HS-5 (cell line): ENCODE measurements around the gene ECSIT.
A peak's percentile ranks its signal among the peaks of the same experiment; 100 is the strongest.
"Not testable (repeated sequence)": the region's sequence is repeated elsewhere in the genome, so short reads cannot be mapped to it uniquely, and the experiment has no call there.

ENCODE experiments used
- DNase-seq: peaks from one replicate; pipeline ENCODE4 v3.0.0-alpha.2; 2012; ENCODE audit warnings: low read depth

Gene ECSIT

GRCh38 chr19:11528551-11529341 is at the start of gene ECSIT:
ECSIT (minus strand) TSS chr19:11529134; CDS start chr19:11519170, 9,964 bp downstream.
- peak; percentile 99 for DNase-seq

GRCh38 chr19:11577451-11578257 is 48.7 kb upstream of the ECSIT start, which contains the start of gene ACP5:
ACP5 (minus strand) TSS chr19:11577645; CDS start chr19:11577317, 328 bp downstream.
- DNase-seq = no peak

GRCh38 chr19:11576227-11576626 is 47.3 kb upstream of the ECSIT start:
- no peak for DNase-seq

GRCh38 chr19:11574689-11575088 is 45.8 kb upstream of the ECSIT start:
- DNase-seq = no peak

- DNase-seq = not testable (repeated sequence)
These were observed 44.8 kb upstream of the ECSIT start for GRCh38 chr19:11573763-11574162.

- not testable (repeated sequence) for DNase-seq
These were observed 44.4 kb upstream of the ECSIT start for GRCh38 chr19:11573354-11573753.

DNA sequence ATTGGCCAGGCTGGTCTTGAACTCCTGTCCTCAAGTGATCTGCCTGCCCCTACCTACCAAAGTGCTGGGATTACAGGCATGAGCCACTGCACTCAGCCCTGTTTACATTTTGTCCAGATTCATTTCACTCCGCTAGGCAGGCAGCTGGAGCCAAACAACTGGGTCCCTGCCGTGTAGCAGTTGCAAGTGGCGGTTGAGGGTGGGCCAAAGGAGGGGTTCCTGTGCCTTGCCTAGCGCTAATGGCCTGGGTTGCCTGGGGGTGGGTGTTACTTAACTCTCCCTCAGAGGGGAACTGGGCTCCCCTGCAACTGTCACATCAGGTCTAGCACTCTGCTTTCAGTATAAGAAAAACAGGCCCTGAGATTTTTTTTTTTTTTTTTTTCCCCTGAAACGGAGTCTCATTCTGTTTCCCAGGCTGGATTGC is 41.1 kb upstream of the ECSIT start:
- DNase-seq = no peak

- DNase-seq = no peak
These were observed 37.2 kb upstream of the ECSIT start for GRCh38 chr19:11566164-11566563.

DNA sequence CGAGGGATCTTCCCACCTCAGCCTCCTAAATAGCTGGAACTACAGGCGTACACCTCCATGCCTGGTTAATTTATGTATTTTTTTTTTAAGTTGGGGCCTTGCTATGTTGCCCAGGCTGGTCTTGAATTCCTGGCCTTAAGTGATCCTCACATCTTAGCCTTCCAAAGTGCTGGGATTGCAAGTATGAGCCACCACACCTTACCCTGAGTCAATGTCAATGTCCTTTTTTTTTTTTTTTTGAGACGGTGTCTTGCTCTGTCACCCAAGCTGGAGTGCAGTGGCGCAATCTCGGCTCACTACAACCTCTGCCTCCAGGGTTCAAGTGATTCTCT is 36.7 kb upstream of the ECSIT start:
- DNase-seq = not testable (repeated sequence)

GRCh38 chr19:11564082-11564807 is 35.3 kb upstream of the ECSIT start:
- DNase-seq = not testable (repeated sequence)

GRCh38 chr19:11563532-11563931 is 34.6 kb upstream of the ECSIT start:
- no peak for DNase-seq

- DNase-seq = no peak
These were observed 31.6 kb upstream of the ECSIT start for GRCh38 chr19:11560404-11561051.

GRCh38 chr19:11558881-11559828 is 30.2 kb upstream of the ECSIT start, which contains the start of gene ELOF1:
ELOF1 (minus strand) TSS chr19:11559230; CDS start chr19:11554347, 4,883 bp downstream.
- DNase-seq = peak; percentile 97

- DNase-seq = no peak
These were observed 27.9 kb upstream of the ECSIT start for GRCh38 chr19:11556634-11557420.

DNA sequence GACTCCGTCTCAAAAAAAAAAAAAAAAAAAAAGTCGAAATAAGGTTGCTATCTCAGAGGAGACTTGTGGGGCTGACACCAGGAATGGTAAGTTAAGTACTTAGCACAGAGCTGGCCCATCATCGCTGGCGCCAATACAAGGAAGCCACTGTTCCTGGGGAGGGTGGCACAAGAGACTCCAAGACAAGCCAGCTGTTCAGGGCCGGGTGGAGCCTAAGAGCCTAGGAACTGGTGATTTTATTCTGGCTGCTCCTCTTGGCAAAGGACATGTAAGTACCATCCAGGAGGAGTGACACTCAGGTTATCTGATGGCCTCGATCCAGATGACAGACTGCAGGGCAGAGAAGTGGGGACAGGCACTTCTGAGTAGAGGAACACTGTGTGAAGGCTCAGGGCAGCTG is 26.3 kb upstream of the ECSIT start:
- no peak for DNase-seq

GRCh38 chr19:11554160-11554559 is 25.2 kb upstream of the ECSIT start:
- DNase-seq = no peak

DNA sequence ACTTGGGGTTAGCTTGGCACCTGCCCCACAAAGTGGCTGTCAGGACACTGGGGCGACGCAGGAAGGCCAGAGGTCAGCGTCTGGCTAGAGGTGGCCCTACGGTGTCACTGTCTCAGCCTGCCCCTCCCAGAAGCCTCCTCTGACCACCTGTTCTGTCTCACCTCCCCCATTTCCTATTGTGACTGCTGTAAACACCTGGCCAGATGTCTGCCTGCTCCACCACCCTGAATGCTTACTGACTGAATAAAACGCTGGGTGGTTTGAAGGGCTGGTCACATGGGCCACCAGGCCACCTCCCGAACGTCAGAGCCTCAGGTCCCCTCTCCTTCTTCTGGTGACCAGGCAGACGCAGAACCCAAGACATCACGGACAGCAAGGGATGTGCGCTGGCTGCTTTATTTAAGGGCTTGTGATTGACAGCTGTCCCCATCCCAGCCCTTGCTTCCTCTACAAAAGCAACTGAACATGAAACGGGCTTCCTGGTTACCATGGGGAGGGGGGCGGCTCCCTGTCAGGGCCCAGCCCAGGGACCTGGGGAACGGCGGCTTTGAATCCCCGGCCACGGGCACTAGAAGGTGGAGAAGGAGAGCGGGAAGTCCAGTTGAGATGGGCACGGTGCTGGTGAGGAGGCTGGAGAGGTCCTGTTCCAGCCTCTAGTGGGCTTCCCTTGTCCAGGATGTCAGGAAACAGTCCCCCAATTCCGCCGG is 23.9 kb upstream of the ECSIT start:
- no peak for DNase-seq

DNA sequence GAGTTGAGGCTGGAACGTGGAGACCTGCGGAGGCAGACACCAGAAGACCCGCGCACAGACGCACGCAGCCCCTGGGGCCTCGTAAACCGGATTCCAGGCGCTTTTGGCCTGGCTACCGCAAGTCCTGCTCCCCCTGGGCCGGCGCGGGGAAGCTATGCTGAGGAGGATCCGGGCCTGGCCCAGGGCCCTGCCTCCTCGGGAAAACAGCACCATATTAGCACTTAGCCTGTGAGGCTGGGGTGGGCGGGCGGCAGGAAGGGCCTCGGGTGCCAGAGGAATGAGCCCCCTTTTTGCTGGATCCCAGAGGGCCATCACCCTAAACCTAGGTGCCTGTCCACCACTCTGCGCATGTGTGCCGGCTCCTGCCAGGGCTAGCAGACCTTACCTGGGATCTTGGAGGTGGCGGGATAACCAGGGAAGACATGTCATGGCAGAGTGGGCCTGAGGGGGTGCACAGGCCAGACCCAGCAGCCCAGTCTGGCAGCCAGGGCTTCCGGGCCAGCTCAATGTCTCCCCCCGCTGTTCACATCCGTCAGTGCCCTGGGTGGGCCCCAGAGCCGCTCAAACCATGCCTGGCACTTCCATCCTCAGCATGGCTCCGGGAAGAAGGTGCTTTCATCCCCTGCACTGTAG is 22.8 kb upstream of the ECSIT start:
- no peak for DNase-seq

DNA sequence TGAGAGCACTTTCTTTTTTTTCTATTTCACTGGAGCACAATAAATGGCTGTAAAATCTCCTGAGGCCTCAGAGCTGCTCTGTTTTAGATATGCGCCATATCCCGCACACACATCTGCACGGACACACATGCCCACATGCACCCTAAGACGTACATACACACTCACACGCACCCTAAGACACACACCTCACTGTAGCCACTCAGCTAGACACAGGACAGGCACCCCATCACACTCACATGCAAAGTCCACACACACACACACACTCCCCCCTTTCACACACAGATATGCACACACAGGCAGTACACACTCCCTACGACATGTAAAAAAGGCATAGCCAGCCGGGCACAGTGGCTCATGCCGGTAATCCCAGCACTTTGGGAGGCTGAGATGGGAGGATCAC is 21.3 kb upstream of the ECSIT start:
- DNase-seq = no peak
